Esophagus squamous epithelium (tissue), 4 donors: ENCODE data around the gene MAP2K6.

Experiments
- CTCF ChIP-seq, 6 experiments: fragments of 450-650 bp in 4 of 6; fragments of 200-600 bp in 2 of 6; sonication (generic) in 2 of 6; IDR thresholded peaks; one replicate each; pipeline ENCODE4 v1.5.1; 2016 to 2019; ENCODE audit warnings: antibody characterized with exemption in 6 of 6, mild to moderate bottlenecking in 4 of 6, moderate library complexity in 4 of 6
- POLR2A ChIP-seq, 4 donors: fragments of 450-650 bp; IDR thresholded peaks; one replicate each; pipeline ENCODE4 v1.6.1; 2017; ENCODE audit warnings: antibody characterized with exemption in 4 of 4, mild to moderate bottlenecking in 4 of 4, moderate library complexity in 3 of 4

- no peak for TF ChIP-seq CTCF (IDR thresholded peaks at IDR 0.05)
- no peak for TF ChIP-seq POLR2A (IDR thresholded peaks at IDR 0.05)
Measured at GRCh38 chr17:69418535-69418934, 4.0 kb downstream of the MAP2K6 start.
